Ishikawa (cell line): ENCODE measurements around the gene NR1D1.

Source experiments
- CEBPB ChIP-seq: IDR thresholded peaks from 2 replicates; pipeline ENCODE4 v1.6.1; 2012
- CREB1 ChIP-seq: IDR thresholded peaks from 2 replicates; pipeline ENCODE4 v1.6.1; 2012; ENCODE audit warnings: low read depth
- EGR1 ChIP-seq: IDR thresholded peaks from 2 replicates; pipeline ENCODE4 v1.6.1; 2012
- EP300 ChIP-seq: IDR thresholded peaks from 2 replicates; pipeline ENCODE4 v1.6.1; 2012; ENCODE audit warnings: borderline replicate concordance
- FOXM1 ChIP-seq: IDR thresholded peaks from 2 replicates; pipeline ENCODE4 v1.6.1; 2012; ENCODE audit warnings: low read depth, borderline replicate concordance
- NFIC ChIP-seq: IDR thresholded peaks from 2 replicates; pipeline ENCODE4 v1.6.1; 2012
- RAD21 ChIP-seq: IDR thresholded peaks from 2 replicates; pipeline ENCODE4 v1.6.1; 2012; ENCODE audit warnings: low read depth
- TAF1 ChIP-seq: IDR thresholded peaks from 2 replicates; pipeline ENCODE4 v1.6.1; 2012; ENCODE audit warnings: low read depth, mild to moderate bottlenecking
- TCF12 ChIP-seq: IDR thresholded peaks from 2 replicates; pipeline ENCODE4 v1.6.1; 2012; ENCODE audit warnings: low read depth
- TEAD4 ChIP-seq: IDR thresholded peaks from 2 replicates; pipeline ENCODE4 v1.6.1; 2012
- YY1 ChIP-seq: IDR thresholded peaks from 2 replicates; pipeline ENCODE4 v1.6.1; 2012; ENCODE audit warnings: low read depth
- ZBTB7A ChIP-seq: IDR thresholded peaks from 2 replicates; pipeline ENCODE4 v1.6.1; 2012; ENCODE audit warnings: low read depth
- TF ChIP-seq, protein P1 (sequence below): IDR thresholded peaks from 2 replicates; pipeline ENCODE4 v1.6.1; 2012; ENCODE audit warnings: low read depth, mild to moderate bottlenecking
- TF ChIP-seq, protein P2 (sequence below): IDR thresholded peaks from 2 replicates; pipeline ENCODE4 v1.6.1; 2012
- TF ChIP-seq, protein P3 (sequence below): IDR thresholded peaks from 2 replicates; pipeline ENCODE4 v1.6.1; 2012

Gene NR1D1

GRCh38 chr17:40099619-40100418, 570 bp downstream of the NR1D1 start:
- TF ChIP-seq, protein P1, sequence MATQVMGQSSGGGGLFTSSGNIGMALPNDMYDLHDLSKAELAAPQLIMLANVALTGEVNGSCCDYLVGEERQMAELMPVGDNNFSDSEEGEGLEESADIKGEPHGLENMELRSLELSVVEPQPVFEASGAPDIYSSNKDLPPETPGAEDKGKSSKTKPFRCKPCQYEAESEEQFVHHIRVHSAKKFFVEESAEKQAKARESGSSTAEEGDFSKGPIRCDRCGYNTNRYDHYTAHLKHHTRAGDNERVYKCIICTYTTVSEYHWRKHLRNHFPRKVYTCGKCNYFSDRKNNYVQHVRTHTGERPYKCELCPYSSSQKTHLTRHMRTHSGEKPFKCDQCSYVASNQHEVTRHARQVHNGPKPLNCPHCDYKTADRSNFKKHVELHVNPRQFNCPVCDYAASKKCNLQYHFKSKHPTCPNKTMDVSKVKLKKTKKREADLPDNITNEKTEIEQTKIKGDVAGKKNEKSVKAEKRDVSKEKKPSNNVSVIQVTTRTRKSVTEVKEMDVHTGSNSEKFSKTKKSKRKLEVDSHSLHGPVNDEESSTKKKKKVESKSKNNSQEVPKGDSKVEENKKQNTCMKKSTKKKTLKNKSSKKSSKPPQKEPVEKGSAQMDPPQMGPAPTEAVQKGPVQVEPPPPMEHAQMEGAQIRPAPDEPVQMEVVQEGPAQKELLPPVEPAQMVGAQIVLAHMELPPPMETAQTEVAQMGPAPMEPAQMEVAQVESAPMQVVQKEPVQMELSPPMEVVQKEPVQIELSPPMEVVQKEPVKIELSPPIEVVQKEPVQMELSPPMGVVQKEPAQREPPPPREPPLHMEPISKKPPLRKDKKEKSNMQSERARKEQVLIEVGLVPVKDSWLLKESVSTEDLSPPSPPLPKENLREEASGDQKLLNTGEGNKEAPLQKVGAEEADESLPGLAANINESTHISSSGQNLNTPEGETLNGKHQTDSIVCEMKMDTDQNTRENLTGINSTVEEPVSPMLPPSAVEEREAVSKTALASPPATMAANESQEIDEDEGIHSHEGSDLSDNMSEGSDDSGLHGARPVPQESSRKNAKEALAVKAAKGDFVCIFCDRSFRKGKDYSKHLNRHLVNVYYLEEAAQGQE, result no peak
- TF ChIP-seq NFIC (no peak), FOXM1 (no peak), RAD21 (no peak), YY1 (no peak), TCF12 (no peak)
- TF ChIP-seq, protein P2, sequence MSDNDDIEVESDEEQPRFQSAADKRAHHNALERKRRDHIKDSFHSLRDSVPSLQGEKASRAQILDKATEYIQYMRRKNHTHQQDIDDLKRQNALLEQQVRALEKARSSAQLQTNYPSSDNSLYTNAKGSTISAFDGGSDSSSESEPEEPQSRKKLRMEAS, result no peak
- TF ChIP-seq, protein P3, sequence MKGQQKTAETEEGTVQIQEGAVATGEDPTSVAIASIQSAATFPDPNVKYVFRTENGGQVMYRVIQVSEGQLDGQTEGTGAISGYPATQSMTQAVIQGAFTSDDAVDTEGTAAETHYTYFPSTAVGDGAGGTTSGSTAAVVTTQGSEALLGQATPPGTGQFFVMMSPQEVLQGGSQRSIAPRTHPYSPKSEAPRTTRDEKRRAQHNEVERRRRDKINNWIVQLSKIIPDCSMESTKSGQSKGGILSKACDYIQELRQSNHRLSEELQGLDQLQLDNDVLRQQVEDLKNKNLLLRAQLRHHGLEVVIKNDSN, result no peak

GRCh38 chr17:40098846-40099618, 1.4 kb downstream of the NR1D1 start:
- TF ChIP-seq ZBTB7A (no peak), EP300 (peak; percentile 46; the same call in 1 of the 2 replicates), YY1 (peak; percentile 40; the same call in 1 of the 2 replicates), CEBPB (no peak), EGR1 (peak; percentile 82), FOXM1 (no peak), TAF1 (no peak), TCF12 (peak; percentile 62; the same call in 1 of the 2 replicates), TEAD4 (no peak), RAD21 (no peak)
- TF ChIP-seq, protein P1, result no peak
- TF ChIP-seq, protein P3, result peak; percentile 77
- TF ChIP-seq, protein P2, result peak; percentile 100

- TF ChIP-seq, protein P2, result peak; percentile 43; the same call in 1 of the 2 replicates
- TF ChIP-seq, protein P3, result peak; percentile 48; the same call in 1 of the 2 replicates
- no peak for TF ChIP-seq CREB1
Measured at GRCh38 chr17:40097931-40098845, 2.2 kb downstream of the NR1D1 start.

GRCh38 chr17:40097087-40097486, 3.3 kb downstream of the NR1D1 start:
- TF ChIP-seq YY1 (no peak), FOXM1 (no peak), CEBPB (no peak), EP300 (no peak), EGR1 (no peak), TCF12 (no peak), TEAD4 (no peak), RAD21 (no peak), NFIC (no peak), TAF1 (no peak), CREB1 (no peak), ZBTB7A (no peak)
- TF ChIP-seq, protein P1, result no peak
- TF ChIP-seq, protein P3, result no peak
- TF ChIP-seq, protein P2, result no peak
